ENCODE results near the gene PLXNC1. TPM values are rescaled to one million over a fixed set of nuclear protein-coding genes. Genes with fewer than 3 reads are reported as not detected.

The PLXNC1 gene
- total and polyA plus RNA-seq, 9 of the 15 experiments (the other 6 are each of a cell fraction or from before 2014, with no cell fraction given) = 0.08 to 0.87 (median 0.28) TPM

GRCh38 chr12:94122591-94122990, 25.8 kb upstream of the PLXNC1 start (continued):
- TF ChIP-seq CHD7 (IDR thresholded peaks at IDR 0.05; ENCODE audit: low read depth, low read length) = no peak
- TF ChIP-seq KAT2B (IDR thresholded peaks at IDR 0.05; ENCODE audit: low read depth, low read length) = no peak

Measured in K562 (cell line).